Measurements from ENCODE around the gene FMNL2.
"Not testable (repeated sequence)": the region's sequence is repeated elsewhere in the genome, so short reads cannot be mapped to it uniquely, and the experiment has no call there.

The FMNL2 gene

GRCh38 chr2:152320814-152321213, 14.2 kb upstream of the FMNL2 start:
- Histone ChIP-seq H3K4me3 (ENCODE audit: low read length) (no peak overlapping the region), H3K4me1 (ENCODE audit: control insufficient read depth, insufficient read depth, low read length) (no peaks in the 10 kb centered on the region), H3K9me3 (ENCODE audit: control insufficient read depth, insufficient read depth, low read length) (no peaks in the 10 kb centered on the region), H3K36me3 (ENCODE audit: control insufficient read depth, insufficient read depth, low read length) (no peaks in the 10 kb centered on the region), H3K27ac (ENCODE audit: low read length) (no peak overlapping the region), H3K27me3 (ENCODE audit: control insufficient read depth, insufficient read depth, low read length) (no peaks in the 10 kb centered on the region)
- DNase-seq (ENCODE audit: low read depth, low spot score), result no peak
- no CpG with 5 or more reads among the region's 5 CpGs for WGBS (ENCODE audit: insufficient coverage, insufficient read length)

- H3K36me3 ChIP-seq (ENCODE audit: control insufficient read depth, insufficient read depth, low read length), result no peaks in the 10 kb centered on the region
- no peaks in the 10 kb centered on the region for H3K9me3 ChIP-seq (ENCODE audit: control insufficient read depth, insufficient read depth, low read length)
- no peak for DNase-seq (ENCODE audit: low read depth, low spot score)
- H3K27me3 ChIP-seq (ENCODE audit: control insufficient read depth, insufficient read depth, low read length), result no peaks in the 10 kb centered on the region
- H3K4me1 ChIP-seq (ENCODE audit: control insufficient read depth, insufficient read depth, low read length), result no peaks in the 10 kb centered on the region
- WGBS (ENCODE audit: insufficient coverage, insufficient read length), result no CpG with 5 or more reads among the region's 4 CpGs
- H3K27ac ChIP-seq (ENCODE audit: low read length), result no peak overlapping the region
- H3K4me3 ChIP-seq (ENCODE audit: low read length), result no peak overlapping the region
Measured at GRCh38 chr2:152322222-152322621, 12.8 kb upstream of the FMNL2 start.

GRCh38 chr2:152325126-152325525, 9.8 kb upstream of the FMNL2 start:
- WGBS (ENCODE audit: insufficient coverage, insufficient read length), result no CpG with 5 or more reads among the region's 5 CpGs
- H3K4me3 ChIP-seq (ENCODE audit: low read length); H3K27me3 ChIP-seq (ENCODE audit: control insufficient read depth, insufficient read depth, low read length); H3K36me3 ChIP-seq (ENCODE audit: control insufficient read depth, insufficient read depth, low read length); H3K27ac ChIP-seq (ENCODE audit: low read length); H3K9me3 ChIP-seq (ENCODE audit: control insufficient read depth, insufficient read depth, low read length); DNase-seq (ENCODE audit: low read depth, low spot score); H3K4me1 ChIP-seq (ENCODE audit: control insufficient read depth, insufficient read depth, low read length): not testable (repeated sequence)

GRCh38 chr2:152326710-152327109, 8.3 kb upstream of the FMNL2 start:
- WGBS (ENCODE audit: insufficient coverage, insufficient read length), result no CpG with 5 or more reads among the region's 3 CpGs
- H3K27ac ChIP-seq (ENCODE audit: low read length), result no peak overlapping the region
- H3K9me3 ChIP-seq (ENCODE audit: control insufficient read depth, insufficient read depth, low read length), result no peaks in the 10 kb centered on the region
- DNase-seq (ENCODE audit: low read depth, low spot score), result no peak
- no peaks in the 10 kb centered on the region for H3K4me1 ChIP-seq (ENCODE audit: control insufficient read depth, insufficient read depth, low read length)
- no peak overlapping the region for H3K4me3 ChIP-seq (ENCODE audit: low read length)
- H3K36me3 ChIP-seq (ENCODE audit: control insufficient read depth, insufficient read depth, low read length), result no peaks in the 10 kb centered on the region
- H3K27me3 ChIP-seq (ENCODE audit: control insufficient read depth, insufficient read depth, low read length), result no peaks in the 10 kb centered on the region

GRCh38 chr2:152328013-152328412, 7.0 kb upstream of the FMNL2 start:
- no peaks in the 10 kb centered on the region for H3K36me3 ChIP-seq (ENCODE audit: control insufficient read depth, insufficient read depth, low read length)
- no peaks in the 10 kb centered on the region for H3K27me3 ChIP-seq (ENCODE audit: control insufficient read depth, insufficient read depth, low read length)
- H3K27ac ChIP-seq (ENCODE audit: low read length), result no peak overlapping the region
- no peaks in the 10 kb centered on the region for H3K9me3 ChIP-seq (ENCODE audit: control insufficient read depth, insufficient read depth, low read length)
- no peaks in the 10 kb centered on the region for H3K4me1 ChIP-seq (ENCODE audit: control insufficient read depth, insufficient read depth, low read length)
- DNase-seq (ENCODE audit: low read depth, low spot score), result no peak
- no peak overlapping the region for H3K4me3 ChIP-seq (ENCODE audit: low read length)
- no CpG with 5 or more reads among the region's 2 CpGs for WGBS (ENCODE audit: insufficient coverage, insufficient read length)

GRCh38 chr2:152330235-152330866, 4.6 kb upstream of the FMNL2 start:
- H3K9me3 ChIP-seq (ENCODE audit: control insufficient read depth, insufficient read depth, low read length), result no peaks in the 10 kb centered on the region
- no peak for DNase-seq (ENCODE audit: low read depth, low spot score)
- H3K4me1 ChIP-seq (ENCODE audit: control insufficient read depth, insufficient read depth, low read length), result peaks cover 1% of the 10 kb centered on the region; the same call in 1 of the 2 replicates
- no peak overlapping the region for H3K27ac ChIP-seq (ENCODE audit: low read length)
- H3K4me3 ChIP-seq (ENCODE audit: low read length), result no peak overlapping the region
- H3K36me3 ChIP-seq (ENCODE audit: control insufficient read depth, insufficient read depth, low read length), result no peaks in the 10 kb centered on the region
- H3K27me3 ChIP-seq (ENCODE audit: control insufficient read depth, insufficient read depth, low read length), result no peaks in the 10 kb centered on the region
- no CpG with 5 or more reads among the region's 4 CpGs for WGBS (ENCODE audit: insufficient coverage, insufficient read length)

GRCh38 chr2:152334701-152335015, 316 bp upstream of the FMNL2 start:
- no peak for DNase-seq (ENCODE audit: low read depth, low spot score)
- WGBS (ENCODE audit: insufficient coverage, insufficient read length), result no CpG with 5 or more reads among the region's 11 CpGs
- Histone ChIP-seq H3K4me3 (ENCODE audit: low read length) (peak overlapping the region; percentile 82; the same call in 1 of the 2 replicates), H3K27ac (ENCODE audit: low read length) (no peak overlapping the region), H3K27me3 (ENCODE audit: control insufficient read depth, insufficient read depth, low read length) (no peaks in the 10 kb centered on the region), H3K9me3 (ENCODE audit: control insufficient read depth, insufficient read depth, low read length) (no peaks in the 10 kb centered on the region), H3K4me1 (ENCODE audit: control insufficient read depth, insufficient read depth, low read length) (peaks cover 1% of the 10 kb centered on the region; the same call in 1 of the 2 replicates), H3K36me3 (ENCODE audit: control insufficient read depth, insufficient read depth, low read length) (no peaks in the 10 kb centered on the region)

GRCh38 chr2:152335726-152336118, 748 bp downstream of the FMNL2 start:
- no CpG with 5 or more reads among the region's 35 CpGs for WGBS (ENCODE audit: insufficient coverage, insufficient read length)
- Histone ChIP-seq H3K27ac (ENCODE audit: low read length) (no peak overlapping the region), H3K4me1 (ENCODE audit: control insufficient read depth, insufficient read depth, low read length) (peaks cover 1% of the 10 kb centered on the region; the same call in 1 of the 2 replicates), H3K36me3 (ENCODE audit: control insufficient read depth, insufficient read depth, low read length) (no peaks in the 10 kb centered on the region), H3K4me3 (ENCODE audit: low read length) (peak overlapping the region; percentile 82), H3K27me3 (ENCODE audit: control insufficient read depth, insufficient read depth, low read length) (no peaks in the 10 kb centered on the region), H3K9me3 (ENCODE audit: control insufficient read depth, insufficient read depth, low read length) (no peaks in the 10 kb centered on the region)
- DNase-seq (ENCODE audit: low read depth, low spot score), result no peak

- Histone ChIP-seq H3K27ac (ENCODE audit: low read length) (no peak overlapping the region), H3K9me3 (ENCODE audit: control insufficient read depth, insufficient read depth, low read length) (no peaks in the 10 kb centered on the region), H3K36me3 (ENCODE audit: control insufficient read depth, insufficient read depth, low read length) (no peaks in the 10 kb centered on the region), H3K4me1 (ENCODE audit: control insufficient read depth, insufficient read depth, low read length) (peaks cover 1% of the 10 kb centered on the region; the same call in 1 of the 2 replicates), H3K4me3 (ENCODE audit: low read length) (peak overlapping the region; percentile 82), H3K27me3 (ENCODE audit: control insufficient read depth, insufficient read depth, low read length) (no peaks in the 10 kb centered on the region)
- DNase-seq (ENCODE audit: low read depth, low spot score), result no peak
- no CpG with 5 or more reads among the region's 42 CpGs for WGBS (ENCODE audit: insufficient coverage, insufficient read length)
Measured at GRCh38 chr2:152336119-152336853, 1.3 kb downstream of the FMNL2 start.

GRCh38 chr2:152336854-152337510, 2.0 kb downstream of the FMNL2 start:
- no peaks in the 10 kb centered on the region for H3K9me3 ChIP-seq (ENCODE audit: control insufficient read depth, insufficient read depth, low read length)
- H3K4me1 ChIP-seq (ENCODE audit: control insufficient read depth, insufficient read depth, low read length), result peaks cover 1% of the 10 kb centered on the region; the same call in 1 of the 2 replicates
- DNase-seq (ENCODE audit: low read depth, low spot score), result no peak
- no CpG with 5 or more reads among the region's 12 CpGs for WGBS (ENCODE audit: insufficient coverage, insufficient read length)
- no peaks in the 10 kb centered on the region for H3K36me3 ChIP-seq (ENCODE audit: control insufficient read depth, insufficient read depth, low read length)
- peak overlapping the region; percentile 82; the same call in 1 of the 2 replicates for H3K4me3 ChIP-seq (ENCODE audit: low read length)
- no peak overlapping the region for H3K27ac ChIP-seq (ENCODE audit: low read length)
- H3K27me3 ChIP-seq (ENCODE audit: control insufficient read depth, insufficient read depth, low read length), result no peaks in the 10 kb centered on the region
